Measurements from ENCODE around the gene TMEM147. TPM values are rescaled to one million over a fixed set of nuclear protein-coding genes. Genes with fewer than 3 reads are reported as not detected.
A peak's percentile ranks its signal among the peaks of the same experiment; 100 is the strongest.

The TMEM147 gene
- total RNA-seq, 1 donor from 2014 or later, result 69.3 TPM

- FAIRE-seq (no peak), DNase-seq (ENCODE audit: low read depth) (no peak)
- peaks cover 8% of the 10 kb centered on the region for H3K9me3 Mint-ChIP-seq (ENCODE audit: unreplicated experiment)
- Histone ChIP-seq H4K20me1 (ENCODE audit: insufficient read depth, low read length) (no peaks in the 10 kb centered on the region), H3K9me3 (ENCODE audit: insufficient read depth, low read depth, low read length) (no peaks in the 10 kb centered on the region), H3K4me2 (ENCODE audit: low read length) (no peak overlapping the region), H3K9ac (ENCODE audit: low read length) (no peak overlapping the region), H3K4me1 (ENCODE audit: insufficient read depth, low read length) (no peaks in the 10 kb centered on the region), H2AFZ (ENCODE audit: low read depth, low read length) (no peak overlapping the region), H3K27me3 (ENCODE audit: insufficient read depth, low read length) (peaks cover 5% of the 10 kb centered on the region), H3K27ac (ENCODE audit: low read depth, low read length) (no peak overlapping the region), H3K36me3 (ENCODE audit: insufficient read depth, low read length) (no peaks in the 10 kb centered on the region), H3K79me2 (ENCODE audit: insufficient read depth, low read length) (no peaks in the 10 kb centered on the region), H3K4me3 (ENCODE audit: insufficient read depth, low read depth, low read length) (no peak overlapping the region)
- H3K4me1 Mint-ChIP-seq (ENCODE audit: low read depth, unreplicated experiment), result peaks cover 5% of the 10 kb centered on the region
- H3K4me3 Mint-ChIP-seq (ENCODE audit: unreplicated experiment), result no peak overlapping the region
- peaks cover 35% of the 10 kb centered on the region for H3K27me3 Mint-ChIP-seq (ENCODE audit: low read depth, unreplicated experiment)
- TF ChIP-seq CTCF (IDR thresholded peaks at IDR 0.05; ENCODE audit: insufficient read depth, low read depth, low read length), result no peak
- TF ChIP-seq EZH2 (IDR thresholded peaks at IDR 0.05; ENCODE audit: insufficient read depth, low read length), result no peak
- no peaks in the 10 kb centered on the region for H3K36me3 Mint-ChIP-seq (ENCODE audit: low read depth, unreplicated experiment)
- no peak overlapping the region for H3K27ac Mint-ChIP-seq (ENCODE audit: unreplicated experiment)
These were observed 37.3 kb downstream of the TMEM147 start for GRCh38 chr19:35582760-35583159.

- TF ChIP-seq CTCF (IDR thresholded peaks at IDR 0.05; ENCODE audit: insufficient read depth, low read depth, low read length) (no peak), EZH2 (IDR thresholded peaks at IDR 0.05; ENCODE audit: insufficient read depth, low read length) (no peak)
- H3K9me3 Mint-ChIP-seq (ENCODE audit: unreplicated experiment), result peaks cover 7% of the 10 kb centered on the region
- Histone ChIP-seq H3K79me2 (ENCODE audit: insufficient read depth, low read length) (no peaks in the 10 kb centered on the region), H3K4me2 (ENCODE audit: low read length) (no peak within 1 kb of the TSS), H3K9ac (ENCODE audit: low read length) (no peak within 1 kb of the TSS), H3K27ac (ENCODE audit: low read depth, low read length) (no peak within 1 kb of the TSS), H3K4me1 (ENCODE audit: insufficient read depth, low read length) (no peaks in the 10 kb centered on the region), H4K20me1 (ENCODE audit: insufficient read depth, low read length) (no peaks in the 10 kb centered on the region), H3K4me3 (ENCODE audit: insufficient read depth, low read depth, low read length) (no peak within 1 kb of the TSS), H3K36me3 (ENCODE audit: insufficient read depth, low read length) (no peaks in the 10 kb centered on the region), H3K27me3 (ENCODE audit: insufficient read depth, low read length) (peaks cover 5% of the 10 kb centered on the region), H2AFZ (ENCODE audit: low read depth, low read length) (no peak within 1 kb of the TSS), H3K9me3 (ENCODE audit: insufficient read depth, low read depth, low read length) (no peaks in the 10 kb centered on the region)
- peaks cover 5% of the 10 kb centered on the region for H3K4me1 Mint-ChIP-seq (ENCODE audit: low read depth, unreplicated experiment)
- H3K27me3 Mint-ChIP-seq (ENCODE audit: low read depth, unreplicated experiment), result peaks cover 48% of the 10 kb centered on the region
- H3K36me3 Mint-ChIP-seq (ENCODE audit: low read depth, unreplicated experiment), result no peaks in the 10 kb centered on the region
- peak within 1 kb of the TSS; percentile 14 for H3K4me3 Mint-ChIP-seq (ENCODE audit: unreplicated experiment)
- peak within 1 kb of the TSS; percentile 43 for H3K27ac Mint-ChIP-seq (ENCODE audit: unreplicated experiment)
- DNase-seq (ENCODE audit: low read depth) (no peak), FAIRE-seq (no peak)
These were observed 40.4 kb downstream of the TMEM147 start, which contains the start of gene PMIS2 for GRCh38 chr19:35585848-35586247. TSS of gene PMIS2 (plus strand) at chr19:35586173. CDS start at chr19:35586260, 87 bp downstream.

- H3K27ac ChIP-seq (ENCODE audit: low read depth, low read length), result no peak overlapping the region
- no peak overlapping the region for H3K27ac Mint-ChIP-seq (ENCODE audit: unreplicated experiment)
These were observed 41.9 kb downstream of the TMEM147 start for GRCh38 chr19:35587321-35587720.

More at GRCh38 chr19:35587321-35587720, 41.9 kb downstream of the TMEM147 start:
- no peaks in the 10 kb centered on the region for H3K36me3 ChIP-seq (ENCODE audit: insufficient read depth, low read length)
- H3K4me1 ChIP-seq (ENCODE audit: insufficient read depth, low read length), result no peaks in the 10 kb centered on the region
- no peak overlapping the region for H3K9ac ChIP-seq (ENCODE audit: low read length)
- no peaks in the 10 kb centered on the region for H3K36me3 Mint-ChIP-seq (ENCODE audit: low read depth, unreplicated experiment)
- no peak overlapping the region for H2AFZ ChIP-seq (ENCODE audit: low read depth, low read length)
- no peaks in the 10 kb centered on the region for H4K20me1 ChIP-seq (ENCODE audit: insufficient read depth, low read length)
- H3K9me3 ChIP-seq (ENCODE audit: insufficient read depth, low read depth, low read length), result no peaks in the 10 kb centered on the region
- no peaks in the 10 kb centered on the region for H3K79me2 ChIP-seq (ENCODE audit: insufficient read depth, low read length)
- DNase-seq (ENCODE audit: low read depth) (no peak), FAIRE-seq (no peak)
- H3K4me2 ChIP-seq (ENCODE audit: low read length), result no peak overlapping the region
- TF ChIP-seq CTCF (IDR thresholded peaks at IDR 0.05; ENCODE audit: insufficient read depth, low read depth, low read length) (no peak), EZH2 (IDR thresholded peaks at IDR 0.05; ENCODE audit: insufficient read depth, low read length) (no peak)
- H3K4me1 Mint-ChIP-seq (ENCODE audit: low read depth, unreplicated experiment), result peaks cover 5% of the 10 kb centered on the region
- peaks cover 7% of the 10 kb centered on the region for H3K9me3 Mint-ChIP-seq (ENCODE audit: unreplicated experiment)
- H3K27me3 ChIP-seq (ENCODE audit: insufficient read depth, low read length), result peaks cover 5% of the 10 kb centered on the region
- H3K4me3 Mint-ChIP-seq (ENCODE audit: unreplicated experiment), result no peak overlapping the region
- peaks cover 47% of the 10 kb centered on the region for H3K27me3 Mint-ChIP-seq (ENCODE audit: low read depth, unreplicated experiment)
- H3K4me3 ChIP-seq (ENCODE audit: insufficient read depth, low read depth, low read length), result no peak overlapping the region
